Fibroblast of skin of abdomen (primary cell): ENCODE measurements around the gene FRAT2.
"Not testable (repeated sequence)": the region's sequence is repeated elsewhere in the genome, so short reads cannot be mapped to it uniquely, and the experiment has no call there.

Experiments
- DNase-seq: peaks from one replicate; pipeline ENCODE4 v3.0.0-alpha.2; 2013

The FRAT2 gene

DNA sequence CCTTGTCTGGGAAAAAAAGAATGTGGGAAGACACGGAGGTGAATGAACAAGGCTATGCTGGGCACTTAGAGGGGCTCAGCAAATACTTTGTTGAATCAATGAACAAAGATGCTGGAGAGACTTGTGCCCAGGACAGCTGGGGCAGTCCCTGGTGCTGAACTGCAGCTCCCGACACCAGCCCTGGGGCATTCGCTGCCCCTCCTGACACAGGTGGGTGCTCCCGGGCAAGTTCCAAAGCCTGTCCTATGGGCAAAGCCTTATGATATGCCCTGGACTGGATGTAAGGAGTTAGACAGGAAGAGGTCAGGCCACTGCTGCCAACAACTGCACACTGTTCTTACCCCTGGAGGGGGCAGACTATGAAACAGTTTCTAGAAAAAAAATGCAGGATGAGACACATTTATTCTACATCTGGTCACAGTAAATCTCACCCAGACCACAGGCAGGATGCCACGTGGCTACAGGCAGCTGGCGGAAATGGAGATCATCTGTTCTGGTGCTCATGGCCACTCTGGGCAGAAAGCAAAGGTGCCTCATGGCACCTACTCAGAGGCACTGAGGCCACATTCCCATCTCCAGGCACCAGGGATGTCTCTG lies 21.9 kb upstream of the FRAT2 start:
- peak; percentile 56 for DNase-seq

DNA sequence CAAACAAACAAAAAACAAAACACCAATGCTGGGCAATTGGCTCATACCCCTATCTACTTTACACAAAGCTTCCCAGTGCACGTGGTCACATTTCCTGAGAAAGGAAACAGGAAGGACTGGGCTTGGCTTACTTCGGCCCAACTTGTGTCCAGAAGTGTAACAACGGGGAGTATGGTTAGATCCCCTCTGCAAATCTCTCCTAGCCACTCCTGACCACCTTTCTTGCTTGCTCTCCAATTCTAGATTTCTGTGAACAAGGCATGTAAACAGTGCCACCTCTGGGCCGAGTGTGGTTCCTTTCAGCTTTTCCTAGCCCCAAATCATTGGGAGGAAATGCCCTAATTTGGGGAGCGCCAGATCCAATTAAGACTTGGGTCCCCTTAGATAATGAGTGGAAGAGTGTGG lies 21.0 kb upstream of the FRAT2 start:
- DNase-seq, result no peak

GRCh38 chr10:97353945-97354344 lies 19.4 kb upstream of the FRAT2 start:
- no peak for DNase-seq

DNA sequence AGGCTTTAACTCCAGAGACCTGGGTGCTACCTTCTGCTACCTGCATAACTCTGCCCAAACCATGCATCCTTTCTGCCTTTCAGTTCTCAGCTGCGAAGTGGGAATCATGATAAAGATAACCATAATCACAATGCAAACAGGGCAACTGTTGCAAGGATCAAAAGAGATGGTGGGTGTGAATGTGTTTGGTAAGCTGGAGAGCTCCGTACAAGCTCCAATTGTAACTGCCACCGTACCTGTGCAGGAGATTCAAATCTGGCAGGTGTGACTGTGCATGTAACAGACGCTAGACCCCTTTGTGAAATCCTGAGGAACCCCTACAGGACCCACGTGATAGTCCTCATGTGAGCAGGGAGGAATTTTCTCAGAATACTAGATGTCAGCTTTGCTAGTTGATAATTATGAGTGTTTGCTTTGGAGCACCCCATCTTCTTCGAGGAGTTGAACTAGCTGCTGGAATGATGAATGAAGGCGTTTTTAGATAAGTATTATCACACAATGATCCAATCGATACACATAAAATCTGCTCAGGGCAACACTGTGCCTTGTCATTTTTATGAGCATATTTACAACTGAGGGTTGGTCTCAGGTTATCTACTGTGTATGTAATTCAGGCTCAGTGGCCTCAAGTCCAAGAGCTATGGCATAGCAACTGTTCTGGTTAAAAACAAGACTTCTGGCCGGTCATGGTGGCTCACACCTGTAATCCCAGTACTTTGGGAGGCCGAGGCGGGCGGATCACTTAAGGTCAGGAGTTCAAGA lies 15.4 kb upstream of the FRAT2 start:
- no peak for DNase-seq

DNA sequence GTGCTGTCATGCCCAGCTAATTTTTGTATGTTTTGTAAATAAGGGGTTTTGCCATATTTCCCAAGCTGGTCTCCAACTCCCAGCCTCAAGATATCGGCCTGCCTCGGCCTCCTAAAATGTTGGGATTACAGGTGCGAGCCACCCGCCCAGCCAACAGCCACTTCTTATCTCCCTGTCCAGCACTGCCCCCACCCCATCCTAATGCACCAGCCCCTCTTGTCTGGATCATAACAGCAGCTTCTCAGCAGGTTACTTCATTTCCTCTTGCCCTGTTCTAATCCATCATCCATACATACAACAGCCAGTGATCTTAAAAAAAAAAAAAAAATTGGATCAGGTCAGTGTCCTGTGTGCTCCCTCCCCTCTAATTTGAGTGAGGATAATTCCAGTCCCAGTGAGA lies 12.8 kb upstream of the FRAT2 start:
- DNase-seq, result no peak

DNA sequence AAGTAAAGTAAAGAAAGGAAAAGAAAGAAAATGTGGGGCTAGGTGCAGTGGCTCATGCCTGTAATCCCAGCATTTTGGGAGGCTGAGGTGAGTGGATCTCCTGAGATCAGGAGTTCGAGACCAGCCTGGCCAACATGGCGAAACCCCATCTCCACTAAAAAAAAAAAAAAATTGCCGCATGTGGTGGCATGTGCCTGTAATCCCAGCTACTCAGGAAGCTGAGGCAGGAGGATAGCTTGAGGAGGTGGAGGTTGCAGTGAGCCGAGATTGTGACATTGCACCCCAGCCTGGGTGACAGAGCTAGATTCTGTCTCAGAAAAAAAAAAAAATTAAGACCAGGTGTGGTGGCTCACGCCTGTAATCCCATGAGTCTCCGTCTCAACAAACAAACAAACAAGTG lies 9.1 kb upstream of the FRAT2 start:
- DNase-seq, result not testable (repeated sequence)

DNA sequence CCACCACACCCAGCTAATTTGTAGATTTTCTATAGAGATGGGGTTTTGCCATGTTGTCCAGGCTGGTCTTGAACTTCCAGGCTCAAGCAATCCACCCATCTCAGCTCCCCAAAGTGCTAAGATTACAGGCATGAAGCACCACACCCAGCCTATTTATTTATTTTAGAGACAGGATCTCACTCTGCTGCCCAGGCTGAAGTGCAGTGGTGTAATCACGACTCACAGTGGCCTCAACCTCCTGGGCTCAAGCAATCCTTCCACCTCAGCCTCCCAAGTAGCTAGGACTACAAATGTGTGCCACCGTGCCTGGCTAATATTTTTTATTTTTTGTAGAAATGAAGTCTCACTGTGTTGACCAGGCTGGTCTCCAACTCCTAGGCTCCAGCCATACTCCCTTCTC lies 6.9 kb upstream of the FRAT2 start:
- DNase-seq, result no peak

DNA sequence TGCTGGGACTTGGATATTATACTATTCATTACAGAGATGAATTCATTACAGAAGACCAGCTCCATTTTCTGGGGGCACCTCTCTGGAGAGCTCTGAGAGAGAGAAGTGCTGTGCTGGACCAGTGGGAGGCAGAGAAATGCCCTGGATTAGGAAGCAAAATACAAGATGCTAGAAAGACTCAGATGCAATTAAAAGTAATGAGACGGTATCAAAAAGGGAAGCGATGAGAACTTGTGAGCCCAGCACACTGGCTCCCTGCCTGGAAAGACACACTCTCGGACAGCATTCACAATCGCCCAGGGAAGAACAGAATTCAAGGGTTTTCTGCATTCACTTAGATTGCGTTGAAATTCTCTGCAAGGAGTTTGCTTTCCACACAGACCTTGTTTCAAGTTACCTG lies 3.5 kb upstream of the FRAT2 start:
- DNase-seq, result no peak

DNA sequence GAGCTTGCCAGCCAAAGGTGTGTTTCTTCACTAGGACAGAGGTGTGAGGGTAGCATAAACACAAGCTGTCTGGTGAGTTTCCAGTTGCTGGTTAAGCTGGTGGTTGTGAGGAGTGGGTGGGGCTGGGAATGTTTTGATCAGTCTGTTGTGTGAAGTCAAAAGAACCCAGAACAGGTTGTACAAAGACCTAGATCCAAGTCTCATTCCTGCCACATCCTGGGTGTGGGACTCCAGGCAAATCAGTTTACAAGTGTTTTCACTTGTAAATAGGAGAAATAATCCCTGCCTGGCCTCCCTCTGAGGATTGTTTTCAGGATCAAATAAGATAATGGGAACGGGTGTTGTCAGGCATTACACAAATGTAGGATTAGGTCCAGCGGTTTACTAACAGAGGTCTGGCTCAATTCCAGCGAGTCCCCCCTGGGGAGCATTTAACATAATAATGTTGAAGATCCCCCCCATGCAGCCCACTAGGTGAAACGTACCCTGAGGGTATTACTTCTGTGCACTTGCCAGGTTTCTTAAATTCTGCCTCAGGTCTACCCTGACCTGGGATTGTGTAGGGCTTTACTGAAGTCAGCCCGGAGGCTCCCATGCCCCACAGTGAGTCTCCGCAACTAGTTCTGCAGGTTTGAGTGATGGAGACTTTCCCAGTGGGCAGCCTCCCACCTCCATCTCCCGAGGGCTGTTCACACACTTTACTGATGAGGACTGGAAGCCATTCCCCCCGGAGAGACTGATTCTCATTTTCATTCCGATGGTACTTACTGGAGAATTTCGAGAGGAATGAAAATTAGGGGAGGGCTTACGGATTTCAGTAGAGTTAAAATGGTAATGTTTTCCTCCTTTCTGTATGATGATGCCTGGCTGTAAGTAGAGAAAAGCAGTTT lies 2.7 kb upstream of the FRAT2 start:
- no peak for DNase-seq

GRCh38 chr10:97336446-97336845 lies 1.9 kb upstream of the FRAT2 start:
- DNase-seq, result no peak

- DNase-seq, result no peak
Measured at GRCh38 chr10:97336006-97336405, 1.5 kb upstream of the FRAT2 start.

DNA sequence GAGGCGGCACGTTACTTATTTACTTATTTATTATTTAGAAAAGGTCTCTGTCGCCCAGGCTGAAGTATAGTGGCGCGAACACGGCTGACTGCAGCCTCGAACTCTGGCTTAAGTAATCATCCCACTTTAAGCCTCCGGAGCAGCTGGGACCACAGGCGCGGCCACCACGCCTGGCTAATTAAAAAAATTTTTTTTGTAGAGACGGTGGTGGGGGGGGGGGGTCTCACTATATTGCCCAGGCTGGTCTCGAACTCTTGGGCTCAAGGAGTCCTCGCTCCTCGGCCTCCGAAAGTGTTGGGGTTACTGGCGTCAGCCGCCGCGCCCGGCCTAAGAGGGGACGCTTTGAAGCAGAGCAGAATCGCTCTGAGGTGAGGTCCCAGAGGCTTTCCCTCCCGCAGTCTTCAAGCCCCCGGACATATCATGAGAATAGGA lies 675 bp upstream of the FRAT2 start:
- no peak for DNase-seq

- peak; percentile 21 for DNase-seq
Measured at GRCh38 chr10:97333601-97334369, 744 bp downstream of the FRAT2 start.

DNA sequence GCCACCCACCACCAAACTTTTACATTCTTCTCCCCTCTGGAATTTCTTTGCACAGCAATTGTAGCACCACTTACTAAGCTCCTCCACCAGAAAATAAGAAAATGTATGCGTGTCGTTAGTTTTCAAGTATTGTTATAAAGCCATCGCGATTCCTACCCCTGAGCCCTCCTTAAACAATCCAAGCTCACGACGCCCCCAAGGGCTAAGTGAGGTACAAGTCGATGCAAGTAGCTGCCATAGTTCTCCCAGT lies 1.3 kb downstream of the FRAT2 start:
- DNase-seq, result peak; percentile 43

GRCh38 chr10:97332591-97333350 lies 1.8 kb downstream of the FRAT2 start:
- DNase-seq, result peak; percentile 79

GRCh38 chr10:97331153-97331703 lies 3.3 kb downstream of the FRAT2 start:
- DNase-seq, result no peak

GRCh38 chr10:97329766-97330165 lies 4.8 kb downstream of the FRAT2 start:
- DNase-seq, result no peak

DNA sequence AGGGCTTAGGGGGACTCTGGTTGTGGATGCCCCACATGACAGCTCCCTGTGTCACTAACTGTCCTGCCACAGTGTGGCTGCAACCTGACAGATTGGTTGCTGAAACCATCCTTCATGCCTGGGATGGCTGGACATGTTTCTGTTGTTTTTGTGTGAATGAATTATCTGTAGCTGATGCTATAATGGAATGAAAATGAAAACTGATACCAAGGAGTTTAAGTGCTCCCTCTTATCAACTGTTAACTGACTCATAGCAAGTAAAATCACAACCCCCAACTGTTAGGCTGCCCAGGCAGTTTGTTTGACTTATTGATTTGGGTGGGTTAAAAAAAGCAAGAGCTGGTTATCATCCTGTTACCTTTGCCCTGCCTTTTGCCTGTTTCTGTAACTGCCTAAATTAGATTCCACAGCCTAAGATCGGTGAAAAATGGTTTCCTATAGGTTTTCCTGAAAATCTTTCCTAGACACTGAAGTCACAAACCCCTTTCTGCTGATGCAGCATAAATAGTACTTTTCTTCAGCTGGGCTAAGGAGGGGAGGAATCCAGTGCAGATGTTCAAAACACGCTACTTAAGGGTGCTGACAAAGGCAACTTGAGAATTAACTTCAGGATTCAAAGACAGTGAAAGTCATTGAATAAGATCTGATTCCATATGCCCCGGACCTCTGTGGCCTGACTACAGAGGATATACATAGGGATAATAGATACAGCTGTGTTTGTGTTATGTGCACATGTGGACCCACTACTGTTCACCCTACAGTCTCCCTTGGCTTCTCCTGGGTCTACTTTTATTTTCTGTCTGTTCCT lies 5.7 kb downstream of the FRAT2 start:
- DNase-seq, result no peak

DNA sequence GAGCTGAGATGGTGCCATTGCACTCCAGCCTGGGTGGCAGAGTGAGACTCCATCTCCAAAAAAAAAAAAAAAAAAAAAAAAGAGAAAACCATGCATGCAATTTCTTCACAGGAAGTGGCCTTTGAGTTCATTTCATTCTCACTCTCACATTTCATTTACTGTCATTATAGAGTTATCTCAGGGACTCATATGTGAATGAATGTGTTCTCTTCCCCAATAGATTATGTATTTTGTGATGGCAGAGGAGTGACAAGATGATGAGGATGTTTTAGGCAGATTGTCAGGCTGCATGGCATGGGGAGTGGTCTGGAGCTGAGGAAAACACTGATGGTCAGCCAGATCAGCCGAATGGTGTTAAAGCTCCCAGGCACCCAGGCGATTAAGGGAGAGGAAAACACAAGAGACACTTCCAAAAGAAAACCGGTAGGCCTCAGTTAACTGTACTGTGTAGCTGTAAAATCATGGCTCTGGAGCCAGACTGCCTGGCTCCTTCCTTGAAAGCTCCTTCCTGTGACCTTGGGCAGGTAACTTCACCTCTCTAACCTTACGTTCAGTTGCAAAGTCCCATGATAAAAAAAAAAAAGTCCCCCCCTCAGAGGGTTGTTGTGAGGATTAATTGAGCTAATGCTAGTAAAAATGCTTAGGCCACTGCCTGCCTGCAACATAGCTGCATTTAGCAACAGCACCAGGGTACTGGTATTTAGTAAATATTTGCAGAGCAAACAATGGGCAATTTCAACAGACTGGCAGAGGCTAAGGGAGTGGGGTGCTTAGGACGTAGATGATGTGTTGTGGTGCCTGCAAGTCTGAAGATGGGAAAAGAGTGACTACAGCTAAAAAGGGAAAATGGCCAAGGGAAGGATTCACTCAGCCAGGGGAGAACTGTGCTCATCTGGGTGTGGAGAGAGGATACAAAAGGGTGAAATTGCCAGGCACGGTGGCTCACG lies 6.9 kb downstream of the FRAT2 start:
- DNase-seq, result no peak

DNA sequence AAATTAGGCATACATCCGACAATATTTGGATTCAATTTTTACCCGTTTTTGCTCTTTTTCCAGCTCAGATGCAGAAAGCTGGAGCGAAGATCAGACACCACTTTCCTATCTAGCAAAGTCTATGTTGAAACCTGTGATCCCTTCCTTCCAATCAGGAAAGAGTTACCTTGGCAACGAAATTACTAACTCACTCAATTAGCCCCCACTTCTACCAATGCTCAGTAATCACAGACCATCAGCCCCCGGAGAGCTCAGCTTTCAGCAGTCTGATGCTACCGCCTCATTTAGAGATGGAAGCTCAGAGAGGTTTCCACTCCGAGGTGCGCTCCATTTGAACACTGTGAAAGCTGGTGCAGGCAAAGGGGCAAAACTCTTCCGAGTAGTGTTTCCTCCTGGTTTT lies 8.8 kb downstream of the FRAT2 start:
- DNase-seq, result no peak
